GM15510 (cell line): ENCODE results near the gene NR2C1.

ENCODE experiments used
- POLR2A ChIP-seq: IDR thresholded peaks from 3 replicates; pipeline ENCODE4 v1.6.1; 2011; ENCODE audit warnings: borderline replicate concordance; ENCODE audit not compliant: insufficient read length; ENCODE audit errors: extremely low read depth

The NR2C1 gene

DNA sequence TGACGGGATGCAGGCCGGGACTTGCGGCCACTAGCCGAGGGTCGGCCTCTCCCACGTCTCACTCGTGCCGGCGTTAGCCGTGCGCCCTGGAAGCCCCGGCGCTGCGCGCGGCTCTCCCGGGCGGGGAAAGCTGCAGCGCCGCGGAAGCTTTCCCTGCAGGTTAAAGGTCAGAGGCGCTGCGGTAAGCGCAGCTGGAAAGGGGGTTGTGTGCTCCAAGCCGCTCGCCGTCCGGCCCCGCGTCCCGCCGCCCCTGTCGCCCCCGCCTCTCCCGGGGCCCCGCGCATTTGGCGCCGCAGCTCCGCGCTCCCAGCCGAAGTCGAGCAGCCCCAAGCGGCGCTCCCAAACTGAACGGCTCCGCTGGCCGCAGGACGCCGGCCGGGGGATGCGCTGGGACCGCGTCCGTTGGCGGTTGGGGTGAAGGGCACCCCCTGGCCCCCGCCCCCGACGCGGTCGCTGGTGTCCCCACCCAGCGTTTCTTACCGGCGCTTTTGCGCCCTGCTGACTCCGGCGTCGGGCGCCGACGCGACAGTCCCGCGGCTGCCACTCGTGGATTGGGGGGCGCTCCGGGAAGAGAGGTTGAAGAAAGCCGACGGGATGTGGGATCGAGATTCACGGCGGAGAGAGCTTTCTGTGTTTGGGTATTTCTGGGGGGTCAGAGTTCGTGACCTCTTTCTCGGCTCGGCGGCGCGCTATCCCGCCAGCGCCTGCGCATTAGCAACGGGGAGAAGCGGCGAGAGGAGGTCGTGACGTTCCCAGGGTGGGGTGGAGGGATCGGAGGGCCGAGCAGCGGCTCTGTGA, at the start of gene NR2C1:
Gene NR2C1, minus strand, starts transcription at position 719 of the 798 bp plus-strand sequence. CDS start 6,234 bp downstream, outside the sequence.
- peak; percentile 59 for TF ChIP-seq POLR2A

DNA sequence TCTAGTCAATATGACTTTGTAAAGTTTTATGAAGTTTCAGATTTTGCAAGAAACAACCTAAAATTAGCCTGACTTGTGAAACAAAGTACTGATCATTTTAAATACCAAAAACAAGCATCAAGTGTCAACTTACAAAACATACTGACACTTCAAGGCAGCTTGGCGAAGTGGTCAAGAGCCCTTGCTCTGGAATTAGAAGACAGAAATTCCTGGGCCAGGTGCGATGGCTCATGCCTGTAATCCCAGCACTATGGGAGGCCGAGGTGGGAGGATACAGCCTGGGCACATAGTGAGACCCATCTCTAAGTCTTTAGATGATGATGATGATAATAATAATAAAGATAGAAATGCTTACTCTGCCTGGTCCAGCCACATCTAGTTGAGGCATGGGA, 45.4 kb upstream of the NR2C1 start:
- no peak for TF ChIP-seq POLR2A

- no peak for TF ChIP-seq POLR2A
These were observed 44.8 kb upstream of the NR2C1 start for GRCh38 chr12:95118138-95118787.

GRCh38 chr12:95117178-95117599, 43.8 kb upstream of the NR2C1 start:
- no peak for TF ChIP-seq POLR2A

GRCh38 chr12:95116773-95117172, 43.4 kb upstream of the NR2C1 start:
- TF ChIP-seq POLR2A: no peak

DNA sequence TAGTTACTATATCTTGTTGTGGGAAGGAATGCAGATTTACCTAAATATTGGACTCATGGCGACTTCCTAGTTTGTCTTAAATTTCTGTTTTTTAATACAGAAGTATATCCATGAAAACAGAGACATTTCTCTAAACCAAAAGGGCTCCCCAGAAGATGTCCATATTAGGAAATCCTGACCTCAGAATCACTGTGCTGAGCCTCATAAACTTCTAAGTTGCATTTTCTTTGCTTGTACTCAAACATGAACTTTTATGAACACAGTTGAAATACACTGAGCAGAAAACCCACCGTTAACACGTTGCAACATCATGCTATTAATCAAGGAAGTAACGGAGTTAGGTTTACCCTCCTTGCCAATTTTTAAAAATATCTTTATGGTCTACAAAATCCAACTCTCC, 42.9 kb upstream of the NR2C1 start:
- no peak for TF ChIP-seq POLR2A

DNA sequence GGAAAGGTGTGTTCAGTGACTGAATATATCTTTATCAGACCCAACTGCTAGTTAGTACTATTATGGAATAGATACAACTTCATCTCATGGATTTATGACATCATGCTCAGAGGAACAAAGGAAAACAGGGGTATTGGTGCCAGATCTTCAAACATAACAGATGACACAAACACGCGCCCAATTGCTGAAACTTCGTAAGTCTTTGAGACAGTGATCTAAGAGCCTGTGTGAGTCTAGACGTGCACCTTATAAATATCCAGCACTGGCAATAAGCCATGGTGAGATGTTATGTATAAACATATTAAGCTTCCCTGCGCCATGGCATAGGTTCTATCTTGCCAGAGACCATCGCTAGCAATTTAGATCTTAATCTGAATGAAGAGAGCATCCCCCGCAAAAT, 42.2 kb upstream of the NR2C1 start:
- TF ChIP-seq POLR2A: no peak

DNA sequence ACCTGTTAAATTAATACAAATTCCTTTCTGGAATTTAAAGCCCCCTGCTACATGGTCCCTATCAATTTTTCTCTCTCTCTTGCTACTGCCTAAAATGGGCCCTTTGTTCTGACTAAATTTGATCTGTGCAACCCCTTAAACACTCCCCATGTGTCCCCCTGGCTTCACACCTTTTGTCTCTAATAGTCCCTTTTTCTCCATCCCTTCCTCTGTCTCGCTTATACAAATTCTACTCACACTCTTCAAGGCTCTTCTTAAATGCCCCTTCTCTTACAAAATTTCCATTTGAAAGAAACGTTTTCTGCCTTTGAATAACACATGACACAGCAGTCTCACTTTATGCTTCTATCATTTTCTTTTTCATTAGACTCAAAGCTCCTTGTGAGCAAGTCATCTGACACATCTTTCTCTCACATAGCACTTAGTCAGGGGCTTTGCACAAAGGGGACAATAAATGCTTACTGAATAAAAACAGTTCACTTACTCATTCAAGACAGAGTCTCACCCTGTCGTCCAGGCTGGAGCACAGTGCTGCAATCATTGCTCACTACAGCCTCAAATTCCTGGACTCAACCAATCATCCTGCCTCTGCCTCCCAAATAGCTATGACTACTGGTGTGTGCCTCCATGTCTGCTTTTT, 41.5 kb upstream of the NR2C1 start:
- TF ChIP-seq POLR2A: no peak

DNA sequence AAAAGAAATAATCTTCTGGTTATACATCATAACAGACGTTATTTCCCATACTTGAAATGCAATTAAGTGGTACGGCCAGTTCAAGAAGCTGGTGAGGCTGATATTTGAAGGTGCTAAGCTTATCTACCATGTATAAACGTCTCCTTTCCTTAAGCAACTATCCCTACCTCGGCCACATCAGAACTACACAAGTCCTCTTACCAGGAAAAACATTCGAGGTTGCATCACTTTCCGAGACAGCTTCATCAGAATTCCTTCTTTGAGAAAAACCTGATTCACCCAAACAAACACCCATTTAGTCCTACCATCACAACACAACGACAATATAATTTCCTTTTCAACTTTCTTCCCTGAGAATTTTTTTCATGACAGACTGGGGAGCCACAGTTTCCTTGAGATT, 33.9 kb upstream of the NR2C1 start:
- no peak for TF ChIP-seq POLR2A

GRCh38 chr12:95105540-95105939, 32.1 kb upstream of the NR2C1 start:
- TF ChIP-seq POLR2A: no peak

DNA sequence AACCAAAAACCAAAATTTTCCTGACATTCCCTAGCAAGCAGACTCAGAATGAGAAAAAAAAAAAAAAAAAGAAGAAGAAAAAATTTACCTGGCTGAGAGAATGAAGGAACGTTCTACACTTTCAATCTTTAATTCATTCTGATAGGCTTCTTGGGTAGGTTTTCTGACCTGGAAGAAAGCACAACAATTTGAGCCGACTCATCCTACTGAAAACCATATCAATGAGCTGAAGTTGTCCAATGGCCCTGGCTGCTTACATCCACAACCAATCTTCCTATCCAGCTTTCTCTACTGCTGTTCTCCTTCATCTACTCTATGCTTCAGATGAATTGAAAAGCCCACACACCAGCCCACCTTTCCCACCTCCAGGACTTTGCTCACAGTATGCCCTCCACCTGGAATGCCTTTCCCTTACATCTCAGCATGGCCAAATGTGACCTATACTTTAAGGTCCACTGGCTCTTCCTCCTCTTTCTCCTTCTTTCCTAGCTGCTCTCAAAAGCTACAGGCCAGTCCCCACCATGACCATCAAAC, 31.6 kb upstream of the NR2C1 start:
- TF ChIP-seq POLR2A: no peak

DNA sequence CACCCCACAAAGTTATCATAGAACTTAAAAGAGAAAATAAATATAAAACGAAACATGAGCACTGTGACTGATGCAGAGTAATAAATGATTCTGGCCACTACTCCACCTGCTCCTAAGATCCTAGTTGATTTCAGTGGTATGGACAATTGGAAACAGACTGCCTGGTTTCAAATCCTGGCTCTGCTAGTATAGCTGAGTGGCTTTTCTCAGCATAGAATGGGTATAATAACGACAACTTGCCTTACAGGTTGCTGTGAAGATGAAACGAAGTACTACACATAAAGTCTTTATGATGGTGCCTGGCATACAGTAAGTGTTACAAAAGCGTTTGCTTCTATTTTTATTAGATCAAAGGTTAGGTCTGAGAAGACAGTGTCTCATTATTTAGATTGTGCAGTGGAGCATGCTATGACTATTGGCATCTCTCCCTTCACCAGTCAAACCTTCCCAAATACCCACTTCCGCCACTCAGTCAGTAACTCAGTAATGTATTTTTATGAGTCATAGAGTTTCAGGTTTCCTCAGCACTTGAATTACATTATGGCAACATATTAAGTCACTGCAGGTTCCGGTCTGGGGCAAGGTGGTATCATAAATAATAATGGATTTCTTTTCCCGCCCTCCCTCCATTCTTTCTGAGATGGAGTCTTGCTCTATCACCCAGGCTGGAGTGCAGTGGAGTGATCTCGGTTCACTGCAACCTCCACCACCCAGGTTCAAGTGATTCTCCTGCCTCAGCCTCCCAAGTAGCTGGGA, 29.7 kb upstream of the NR2C1 start:
- TF ChIP-seq POLR2A: no peak

GRCh38 chr12:95100264-95101190, 27.1 kb upstream of the NR2C1 start:
- TF ChIP-seq POLR2A: no peak
